SK-N-SH treated with all-trans-retinoic acid at 6 μM for 48 hours (cell line): ENCODE data around the gene AGL.

ENCODE experiments used
- GLIS3 ChIP-seq: fragments of 250-450 bp; sonication (Bioruptor Pico); IDR thresholded peaks from 2 replicates; pipeline ENCODE4 v1.5.0; 2020; ENCODE audit warnings: mild to moderate bottlenecking, moderate library complexity
- TOX ChIP-seq: fragments of 250-450 bp; sonication (Bioruptor Pico); IDR thresholded peaks from 2 replicates; pipeline ENCODE4 v1.8.0; 2021; ENCODE audit warnings: mild to moderate bottlenecking, moderate library complexity, borderline replicate concordance
- ZC3H10 ChIP-seq: fragments of 250-450 bp; sonication (Bioruptor Pico); IDR thresholded peaks from 2 replicates; pipeline ENCODE4 v1.5.1; 2021; ENCODE audit warnings: mild to moderate bottlenecking, moderate library complexity

GRCh38 chr1:99952522-99952921 lies 102.4 kb downstream of the AGL start:
- TF ChIP-seq GLIS3 (CRISPR knock-in tag) (no peak), ZC3H10 (no peak), TOX (CRISPR knock-in tag) (no peak)
